HT1080 (cell line): ENCODE data around the gene MPIG6B. TPM values are rescaled to one million over a fixed set of nuclear protein-coding genes. Genes with fewer than 3 reads are reported as not detected.
"Not testable (repeated sequence)": the region's sequence is repeated elsewhere in the genome, so short reads cannot be mapped to it uniquely, and the experiment has no call there.

ENCODE experiments used
- DNase-seq: peaks from one replicate; pipeline ENCODE4 v3.0.0-alpha.2; 2015; ENCODE audit warnings: low read depth
- total RNA-seq: library from RNA; depleted of rRNA; stranded (reverse); fragments of >200 nt; shearing (Covaris generic); gene quantifications from 2 replicates; pipeline ENCODE4 v1.2.3, GENCODE V29; 2014

MPIG6B gene
- total RNA-seq, 1 experiment from 2014 or later = not detected

- DNase-seq = no peak
Observed at GRCh38 chr6:31700740-31701401, 22.3 kb upstream of the MPIG6B start.

GRCh38 chr6:31701666-31702404 is 21.3 kb upstream of the MPIG6B start:
- DNase-seq = no peak

GRCh38 chr6:31702405-31702818 is 20.8 kb upstream of the MPIG6B start:
- DNase-seq = no peak

GRCh38 chr6:31702819-31703716 is 20.1 kb upstream of the MPIG6B start, which contains the start of gene ABHD16A:
Gene ABHD16A (minus strand): TSS chr6:31703324. CDS start chr6:31703281, 43 bp downstream.
- peak; percentile 97 for DNase-seq

GRCh38 chr6:31705931-31706330 is 17.2 kb upstream of the MPIG6B start:
- DNase-seq = no peak

GRCh38 chr6:31706599-31706998 is 16.6 kb upstream of the MPIG6B start, which contains the start of gene LY6G6F:
Gene LY6G6F (plus strand): TSS chr6:31706866. CDS start chr6:31706907, 41 bp downstream.
- DNase-seq = no peak

GRCh38 chr6:31707701-31708100 is 15.5 kb upstream of the MPIG6B start:
- DNase-seq = no peak

- no peak for DNase-seq
Observed at GRCh38 chr6:31708224-31708623, 14.9 kb upstream of the MPIG6B start.

- not testable (repeated sequence) for DNase-seq
Observed at GRCh38 chr6:31709157-31709556, 14.0 kb upstream of the MPIG6B start.

GRCh38 chr6:31710523-31711219 is 12.5 kb upstream of the MPIG6B start:
- DNase-seq = no peak

- no peak for DNase-seq
Observed at GRCh38 chr6:31711233-31711632, 11.9 kb upstream of the MPIG6B start.

- DNase-seq = peak; percentile 25
Observed at GRCh38 chr6:31712296-31712695, 10.9 kb upstream of the MPIG6B start.

- no peak for DNase-seq
Observed at GRCh38 chr6:31713465-31713864, 9.7 kb upstream of the MPIG6B start.

GRCh38 chr6:31713991-31714684 is 9.0 kb upstream of the MPIG6B start:
- no peak for DNase-seq

GRCh38 chr6:31715022-31715958 is 7.9 kb upstream of the MPIG6B start, which contains the start of gene LY6G6D:
Gene LY6G6D (plus strand): TSS chr6:31715348. CDS start chr6:31715356, 8 bp downstream.
- DNase-seq = no peak

GRCh38 chr6:31717499-31718222 is 5.5 kb upstream of the MPIG6B start:
- no peak for DNase-seq

GRCh38 chr6:31718265-31718664 is 4.9 kb upstream of the MPIG6B start:
- DNase-seq = no peak

GRCh38 chr6:31719001-31719400 is 4.2 kb upstream of the MPIG6B start:
- no peak for DNase-seq
